Retinal pigment epithelial cell (primary cell): Measurements from ENCODE around the gene ARMC10.
"Not testable (repeated sequence)": the region's sequence is repeated elsewhere in the genome, so short reads cannot be mapped to it uniquely, and the experiment has no call there.

Experiments
- DNase-seq: peaks from one replicate; pipeline ENCODE4 v3.0.0-alpha.2; 2010; ENCODE audit warnings: low read depth
- H3K4me3 ChIP-seq: 2 replicates; pipeline ENCODE4 v1.5.1; 2011; ENCODE audit warnings: mild to moderate bottlenecking, low read length, control low read depth, moderate library complexity
- TF ChIP-seq, protein P1 (sequence below): conservative IDR thresholded peaks from 2 replicates; pipeline ENCODE4 v1.5.1; 2011; ENCODE audit warnings: low read depth, low read length, control low read depth, inconsistent platforms

Gene ARMC10

GRCh38 chr7:103140061-103140460 is 65.1 kb downstream of the ARMC10 start:
- DNase-seq = no peak
- H3K4me3 ChIP-seq = no peak overlapping the region
- TF ChIP-seq, protein P1, sequence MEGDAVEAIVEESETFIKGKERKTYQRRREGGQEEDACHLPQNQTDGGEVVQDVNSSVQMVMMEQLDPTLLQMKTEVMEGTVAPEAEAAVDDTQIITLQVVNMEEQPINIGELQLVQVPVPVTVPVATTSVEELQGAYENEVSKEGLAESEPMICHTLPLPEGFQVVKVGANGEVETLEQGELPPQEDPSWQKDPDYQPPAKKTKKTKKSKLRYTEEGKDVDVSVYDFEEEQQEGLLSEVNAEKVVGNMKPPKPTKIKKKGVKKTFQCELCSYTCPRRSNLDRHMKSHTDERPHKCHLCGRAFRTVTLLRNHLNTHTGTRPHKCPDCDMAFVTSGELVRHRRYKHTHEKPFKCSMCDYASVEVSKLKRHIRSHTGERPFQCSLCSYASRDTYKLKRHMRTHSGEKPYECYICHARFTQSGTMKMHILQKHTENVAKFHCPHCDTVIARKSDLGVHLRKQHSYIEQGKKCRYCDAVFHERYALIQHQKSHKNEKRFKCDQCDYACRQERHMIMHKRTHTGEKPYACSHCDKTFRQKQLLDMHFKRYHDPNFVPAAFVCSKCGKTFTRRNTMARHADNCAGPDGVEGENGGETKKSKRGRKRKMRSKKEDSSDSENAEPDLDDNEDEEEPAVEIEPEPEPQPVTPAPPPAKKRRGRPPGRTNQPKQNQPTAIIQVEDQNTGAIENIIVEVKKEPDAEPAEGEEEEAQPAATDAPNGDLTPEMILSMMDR = no peak

DNA sequence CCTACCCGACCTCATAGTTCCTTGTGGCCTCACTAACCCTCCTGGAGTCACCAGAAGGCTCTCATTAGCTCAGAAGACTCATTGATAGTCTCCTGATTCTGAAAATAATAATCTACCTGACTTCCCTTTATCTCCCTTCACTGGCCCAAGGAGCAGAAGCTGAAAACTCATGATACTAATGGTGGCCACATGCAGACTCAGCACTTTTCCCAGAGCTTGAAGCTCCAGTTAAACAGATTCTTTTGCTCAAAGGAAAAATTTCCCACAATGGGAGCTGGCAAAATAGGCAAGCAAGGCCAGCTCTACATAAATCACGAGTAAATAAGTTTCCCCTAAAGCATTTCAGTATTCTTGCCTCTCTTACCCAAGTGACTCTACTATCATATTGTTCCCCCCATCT is 65.7 kb downstream of the ARMC10 start:
- no peak for DNase-seq
- TF ChIP-seq, protein P1 = no peak
- H3K4me3 ChIP-seq = no peak overlapping the region

DNA sequence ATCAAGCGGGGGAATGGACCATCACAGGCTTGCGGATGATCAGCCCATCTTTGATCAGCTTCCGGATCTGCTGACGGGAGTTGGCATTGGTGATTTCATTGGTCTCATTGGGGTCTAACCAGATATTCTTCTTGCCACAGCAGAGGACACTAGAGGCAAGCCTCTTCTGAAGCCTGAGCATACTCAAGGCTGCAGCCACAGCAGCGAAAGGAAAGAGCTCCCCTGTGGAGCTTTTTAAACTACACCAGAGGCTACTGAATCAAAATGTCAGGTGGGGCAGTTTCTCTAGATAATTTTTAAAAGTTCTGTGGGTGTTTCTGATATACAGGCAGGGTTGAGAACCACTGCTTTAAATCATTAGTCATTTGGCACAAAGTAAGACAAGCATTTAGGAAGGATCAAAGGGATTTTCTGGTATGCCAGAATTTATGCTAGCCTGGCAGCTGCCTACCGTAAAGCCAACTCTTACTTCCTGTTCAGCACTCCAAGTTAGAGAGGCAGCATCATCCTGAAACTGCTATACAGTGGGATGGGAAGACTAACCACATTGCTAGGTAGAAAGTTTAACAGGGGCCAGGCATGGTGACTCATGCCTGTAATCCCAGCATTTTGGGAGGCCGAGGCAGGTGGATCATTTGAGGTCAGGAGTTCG is 66.9 kb downstream of the ARMC10 start:
- H3K4me3 ChIP-seq = no peak overlapping the region
- no peak for DNase-seq
- TF ChIP-seq, protein P1 = no peak

DNA sequence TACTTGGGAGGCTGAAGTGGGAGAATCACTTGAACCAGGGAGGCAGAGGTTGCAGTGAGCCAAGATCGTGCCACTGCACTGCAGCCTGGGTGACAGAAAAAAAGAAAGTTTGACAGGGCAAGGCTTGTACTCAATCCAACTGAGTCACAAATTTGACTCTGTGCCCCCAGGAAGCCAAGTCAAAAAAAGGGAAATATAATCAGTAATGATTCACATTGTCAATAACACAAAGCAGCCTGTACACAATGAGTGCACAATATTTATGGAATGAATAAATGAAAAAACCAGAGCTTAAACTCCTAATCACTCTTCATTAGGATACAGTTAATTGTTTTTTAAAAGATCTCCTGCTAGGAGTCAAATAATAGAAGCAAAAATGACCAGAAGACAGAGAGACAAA is 67.6 kb downstream of the ARMC10 start:
- TF ChIP-seq, protein P1 = no peak
- H3K4me3 ChIP-seq = no peak overlapping the region

DNA sequence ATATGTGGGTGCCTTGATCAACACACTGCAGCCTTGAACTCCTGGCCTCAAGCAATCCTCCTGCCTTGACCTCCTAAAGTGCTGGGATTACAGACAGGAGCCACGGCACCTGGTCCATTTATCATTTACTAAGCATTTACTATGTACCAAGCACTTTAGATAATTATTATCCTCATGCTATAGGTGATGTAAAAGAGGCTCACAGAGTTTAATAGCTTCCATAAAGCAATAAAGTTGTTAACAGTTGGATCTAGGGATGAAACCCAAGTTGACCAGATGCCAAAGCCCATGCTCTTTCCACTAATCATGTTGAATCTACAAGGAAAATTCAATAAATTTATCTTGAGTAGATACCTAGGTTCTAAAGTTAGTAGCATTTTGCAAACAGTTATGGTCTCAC is 68.9 kb downstream of the ARMC10 start:
- TF ChIP-seq, protein P1 = no peak
- H3K4me3 ChIP-seq = no peak overlapping the region
- no peak for DNase-seq

More for the DNA sequence above, 67.6 kb downstream of the ARMC10 start:
- no peak for DNase-seq

DNA sequence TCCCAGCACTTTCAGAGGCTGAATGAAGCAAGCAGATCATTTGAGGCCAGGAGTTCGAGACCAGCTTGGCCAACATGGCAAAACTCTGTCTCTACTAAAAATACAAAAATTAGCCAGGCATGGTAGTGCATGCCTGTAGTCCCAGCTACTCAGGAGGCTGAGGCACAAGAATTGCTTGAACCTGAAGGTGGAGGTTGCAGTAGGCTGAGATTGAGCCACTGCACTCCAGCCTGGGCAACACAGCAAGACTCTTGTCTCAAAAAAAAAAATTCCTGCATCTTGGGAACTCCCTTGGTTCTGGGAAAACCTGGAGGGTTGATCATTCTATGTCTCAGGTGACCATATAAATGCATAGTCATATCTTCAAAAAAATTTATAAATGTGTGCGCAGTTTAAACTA is 69.8 kb downstream of the ARMC10 start:
- not testable (repeated sequence) for H3K4me3 ChIP-seq, DNase-seq

- H3K4me3 ChIP-seq = peak overlapping the region; percentile 68
- DNase-seq = no peak
- TF ChIP-seq, protein P1 = no peak
These were observed 73.4 kb downstream of the ARMC10 start for GRCh38 chr7:103148131-103148993.
